ENCODE measurements around the gene PEG3. TPM values are rescaled to one million over a fixed set of nuclear protein-coding genes. Genes with fewer than 3 reads are reported as not detected.

The PEG3 gene
- total RNA-seq, 1 experiment from 2014 or later, result 5.1 TPM

DNA sequence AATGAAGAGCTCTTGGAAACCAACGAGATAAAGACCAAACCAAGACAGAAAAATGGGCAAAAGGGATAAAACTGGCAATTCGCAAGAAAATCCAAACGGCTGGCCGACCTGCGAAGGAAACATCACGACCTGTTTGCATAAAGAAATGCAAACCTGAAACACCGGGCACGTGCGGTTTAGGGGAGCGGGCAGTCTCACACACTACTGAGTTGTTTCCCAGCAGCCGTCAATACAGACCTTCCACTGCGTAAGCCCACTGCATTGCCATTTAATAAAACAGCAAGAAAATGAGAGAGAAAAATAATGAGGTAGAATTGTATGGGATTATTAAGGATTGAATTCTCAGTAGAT is 642 bp upstream of the PEG3 start:
- in situ Hi-C loops (cut with HindIII; ENCODE audit: low sequenced_read_pairs), result no loop called here
- DNase-seq (ENCODE audit: low spot score), result peak; percentile 34

DNA sequence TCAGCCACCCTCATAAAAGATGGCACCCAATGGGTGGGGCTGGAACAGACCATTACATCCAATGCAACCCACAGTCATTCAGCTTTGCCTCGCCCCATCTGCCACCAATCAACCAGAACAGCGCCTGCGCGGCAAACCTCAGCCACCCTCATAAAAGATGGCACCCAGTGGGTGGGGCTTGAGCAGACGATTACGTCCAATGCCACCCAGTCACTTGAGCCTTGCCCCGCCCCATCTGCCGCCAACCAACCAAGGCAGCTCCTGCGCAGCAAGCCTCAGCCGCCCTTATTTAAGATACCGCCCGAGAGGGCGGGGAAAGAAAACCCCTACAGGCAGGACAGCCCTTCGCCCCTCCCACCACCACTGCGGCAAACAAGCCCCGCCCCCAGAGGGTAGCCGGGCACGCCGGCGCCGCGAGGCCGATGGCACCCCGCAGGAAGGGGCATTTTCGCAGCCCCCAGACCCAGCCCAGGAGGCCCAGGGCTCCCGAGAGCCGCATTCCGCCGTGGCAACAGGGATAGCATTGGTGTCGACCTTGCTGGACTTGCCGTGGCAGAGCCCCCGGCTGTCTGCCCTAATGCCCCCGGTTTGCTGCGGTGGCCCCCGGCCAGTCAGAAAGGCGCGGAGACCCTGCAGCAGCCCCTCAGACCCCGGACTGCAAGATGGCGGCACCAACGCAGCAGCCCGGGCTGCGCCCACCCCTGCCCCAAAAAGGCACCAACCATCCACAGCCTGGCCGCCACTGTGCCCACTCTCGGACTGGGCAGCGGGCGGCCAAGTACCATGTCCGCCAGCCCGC is 675 bp downstream of the PEG3 start:
- in situ Hi-C loops (cut with HindIII; ENCODE audit: low sequenced_read_pairs), result no loop called here

DNA sequence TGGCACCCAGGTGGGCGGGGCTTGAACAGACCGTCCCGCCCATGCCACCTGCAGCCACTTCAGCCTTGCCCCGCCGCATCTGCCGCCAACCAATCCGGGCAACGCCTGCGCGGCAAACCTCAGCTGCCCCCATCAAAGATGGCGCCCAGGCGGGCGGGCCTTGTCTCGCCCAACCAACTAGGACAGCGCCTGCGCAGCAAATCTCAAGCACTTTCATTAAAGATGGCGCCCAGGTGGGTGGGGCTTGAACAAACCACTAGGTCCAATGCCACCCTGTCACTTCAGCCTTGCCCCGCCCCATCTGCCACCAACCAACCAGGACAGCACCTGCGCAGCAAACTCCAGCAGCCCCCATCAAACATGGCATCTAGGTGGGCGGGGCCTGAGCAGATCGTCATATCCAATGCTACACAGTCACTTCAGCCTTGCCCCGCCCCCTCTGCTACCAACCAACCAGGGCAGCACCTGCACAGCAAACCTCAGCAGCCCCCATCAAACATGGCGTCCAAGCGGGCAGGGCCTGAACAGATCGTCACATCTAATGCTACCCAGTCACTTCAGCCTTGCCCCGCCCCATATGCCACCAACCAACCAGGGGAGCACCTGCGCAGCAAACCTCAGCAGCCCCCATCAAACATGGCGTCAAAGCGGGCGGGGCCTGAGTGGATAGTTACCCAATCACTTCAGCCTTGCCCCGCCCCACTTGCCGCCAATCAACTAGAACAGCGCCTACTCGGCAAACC is 1.4 kb downstream of the PEG3 start:
- DNase-seq (ENCODE audit: low spot score), result peak; percentile 99
- in situ Hi-C loops (cut with HindIII; ENCODE audit: low sequenced_read_pairs), result no loop called here

More for the DNA sequence above, 675 bp downstream of the PEG3 start:
- peak; percentile 99 for DNase-seq (ENCODE audit: low spot score)

DNA sequence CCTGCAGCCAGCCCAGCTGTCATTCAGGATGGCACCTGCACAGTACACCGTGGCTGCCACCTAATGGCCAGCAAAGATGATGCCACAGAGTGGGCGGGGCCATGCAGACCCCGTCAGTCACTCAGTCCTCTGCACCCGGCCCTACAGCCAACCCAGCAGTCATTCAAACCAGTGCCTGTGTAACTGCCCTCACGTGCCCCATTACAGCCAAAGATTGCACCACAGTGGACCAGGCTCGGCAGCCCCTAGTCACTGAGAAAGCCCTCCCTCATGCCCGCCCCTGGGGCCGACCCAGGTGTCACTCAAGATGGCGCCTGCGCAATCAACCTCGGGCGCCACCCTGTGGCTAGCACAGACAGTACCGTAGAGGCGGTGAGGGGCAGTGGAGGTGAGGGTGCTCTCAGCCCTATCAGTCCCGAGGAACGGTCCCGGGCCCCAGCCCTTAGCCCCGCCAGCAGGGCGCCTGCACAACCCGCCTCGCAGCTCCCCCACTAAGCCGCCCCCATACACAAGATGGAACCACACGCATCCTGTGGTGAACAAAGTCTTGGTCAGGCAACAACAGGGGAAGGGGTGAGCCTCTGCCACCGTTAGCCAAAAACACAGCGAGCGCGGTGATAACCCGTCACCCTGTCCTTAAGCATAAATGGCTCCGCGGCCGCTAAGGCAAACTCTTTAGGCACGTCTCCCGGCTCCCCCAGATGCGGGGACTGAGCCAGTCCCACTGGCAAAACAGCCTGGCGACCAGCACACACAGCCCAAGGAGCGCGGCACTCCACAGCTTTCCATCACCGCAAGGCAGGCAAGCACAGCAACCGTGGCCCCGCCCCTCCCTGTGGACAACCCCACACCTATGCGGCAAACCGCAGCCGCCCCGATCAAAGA is 2.3 kb downstream of the PEG3 start:
- peak; percentile 86 for DNase-seq (ENCODE audit: low spot score)
- in situ Hi-C loops (cut with HindIII; ENCODE audit: low sequenced_read_pairs), result no loop called here

DNA sequence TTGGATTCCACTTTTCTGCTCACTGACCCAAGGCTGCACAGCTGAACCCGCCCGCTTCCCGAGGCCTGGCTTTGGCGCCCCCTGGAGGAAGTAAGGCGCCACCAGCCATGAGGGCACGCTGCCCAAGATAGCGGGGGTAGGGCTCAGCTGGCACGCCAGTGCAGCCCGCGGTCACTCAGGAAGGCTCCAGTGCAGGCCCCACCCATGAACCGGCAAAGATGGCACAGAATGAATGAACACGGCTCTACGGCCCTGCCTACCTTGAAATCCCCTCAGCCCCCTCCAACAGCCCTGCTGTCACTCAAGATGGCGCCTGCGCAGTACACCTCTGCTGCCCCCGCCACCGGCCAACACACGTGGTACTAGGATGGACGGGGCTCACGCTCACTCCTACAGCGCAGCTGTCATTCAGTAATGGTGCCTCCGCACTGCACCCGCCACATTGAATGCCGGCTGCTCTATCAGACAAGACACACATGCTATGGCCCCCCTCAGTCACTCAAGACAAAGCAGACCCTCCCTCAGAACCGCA is 3.0 kb downstream of the PEG3 start:
- peak; percentile 86 for DNase-seq (ENCODE audit: low spot score)
- in situ Hi-C loops (cut with HindIII; ENCODE audit: low sequenced_read_pairs), result no loop called here

DNA sequence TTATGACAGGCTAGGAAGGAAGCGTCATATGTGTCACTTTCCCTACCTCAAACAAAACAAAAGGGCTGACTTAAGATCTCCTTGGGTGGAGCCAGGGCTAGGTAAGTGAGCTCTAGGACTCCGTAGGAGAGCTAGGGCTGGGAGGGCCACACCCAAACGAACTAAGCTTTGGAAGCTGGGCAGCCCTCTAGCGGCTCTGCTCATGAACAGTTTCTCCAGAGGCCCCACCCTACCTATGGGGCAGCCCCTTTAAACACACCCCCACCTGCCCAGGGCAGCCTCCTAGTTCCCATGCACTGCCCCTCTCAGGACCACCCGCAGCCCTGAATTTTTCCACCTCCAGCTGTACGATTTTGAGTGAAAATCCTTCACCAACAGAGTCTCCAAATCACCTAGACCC is 3.5 kb downstream of the PEG3 start:
- DNase-seq (ENCODE audit: low spot score), result no peak
- in situ Hi-C loops (cut with HindIII; ENCODE audit: low sequenced_read_pairs), result no loop called here

DNA sequence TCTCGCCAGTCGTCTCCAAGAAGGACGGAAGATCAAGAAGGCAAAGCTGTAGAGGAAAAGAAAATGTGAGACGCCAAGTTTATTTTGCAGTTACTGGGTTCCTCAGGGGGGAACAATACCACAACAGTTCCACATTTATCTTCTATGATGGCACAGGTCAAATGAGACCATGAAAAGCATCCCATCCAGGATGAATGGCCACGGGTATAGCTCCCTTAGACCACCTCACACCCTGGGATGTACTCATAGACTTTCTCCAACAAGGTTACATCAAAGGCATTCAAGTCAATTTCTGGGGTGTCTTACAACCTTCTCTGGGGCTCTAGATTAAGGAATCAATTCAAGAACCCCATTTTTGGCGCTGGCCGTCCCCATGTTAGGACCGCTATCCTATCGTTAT is 4.5 kb downstream of the PEG3 start:
- in situ Hi-C loops (cut with HindIII; ENCODE audit: low sequenced_read_pairs), result no loop called here

DNA sequence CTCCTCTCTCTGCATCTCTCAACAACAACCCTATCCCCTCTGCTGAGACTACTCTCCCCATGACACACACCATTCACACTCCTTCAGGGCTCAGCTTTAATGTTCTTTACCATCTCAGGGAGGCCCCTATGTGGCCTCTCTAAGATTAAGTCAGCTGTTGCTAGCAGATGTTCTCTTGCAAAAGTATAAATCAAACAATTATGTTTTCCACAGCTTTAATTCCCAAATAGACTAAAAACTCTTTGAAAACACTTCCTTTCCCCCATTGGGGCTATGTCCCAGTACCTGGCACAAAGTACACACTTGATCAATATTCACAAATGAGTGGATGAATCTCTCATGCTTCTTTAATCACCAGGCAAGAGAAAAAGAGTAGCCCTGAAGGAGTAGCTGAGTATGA is 5.1 kb downstream of the PEG3 start:
- DNase-seq (ENCODE audit: low spot score), result no peak
- in situ Hi-C loops (cut with HindIII; ENCODE audit: low sequenced_read_pairs), result no loop called here

More for the DNA sequence above, 4.5 kb downstream of the PEG3 start:
- no peak for DNase-seq (ENCODE audit: low spot score)

DNA sequence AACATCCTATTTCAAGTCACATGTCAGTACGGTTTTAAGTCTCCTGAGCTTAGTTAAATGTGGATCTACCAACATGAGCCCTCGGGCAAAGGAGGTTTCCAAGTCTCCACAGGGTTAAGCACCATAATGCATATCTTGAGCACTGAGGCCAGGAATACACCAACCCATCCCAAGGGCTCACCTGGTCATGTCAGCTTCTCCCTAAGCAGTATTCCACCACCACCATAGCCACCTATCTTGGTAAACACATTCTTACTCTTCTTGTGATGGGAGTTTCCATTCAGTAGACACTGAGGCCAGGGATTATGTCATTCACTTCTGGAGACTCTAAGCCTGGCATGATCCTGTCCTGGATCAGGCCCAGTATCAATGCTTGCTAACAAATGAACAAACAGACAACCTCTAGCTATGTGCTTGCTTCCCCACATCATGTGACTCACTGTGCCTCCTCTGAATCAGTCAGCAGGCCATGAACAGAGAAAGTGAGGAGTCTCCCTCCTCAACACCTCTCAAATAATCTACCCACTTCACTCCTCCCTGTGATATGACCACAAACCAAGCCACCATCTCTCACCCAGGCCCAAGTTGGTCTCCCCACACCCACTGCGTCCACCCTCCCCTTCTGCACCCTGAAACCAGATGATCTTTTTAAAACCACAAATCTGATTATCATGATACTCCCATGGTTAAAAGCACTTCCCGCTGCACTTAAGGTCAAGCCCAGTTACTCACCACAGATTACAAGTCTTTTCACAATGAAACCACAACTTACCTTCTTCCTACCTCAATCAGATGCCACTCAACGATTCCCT is 5.8 kb downstream of the PEG3 start:
- in situ Hi-C loops (cut with HindIII; ENCODE audit: low sequenced_read_pairs), result no loop called here
- DNase-seq (ENCODE audit: low spot score), result no peak

DNA sequence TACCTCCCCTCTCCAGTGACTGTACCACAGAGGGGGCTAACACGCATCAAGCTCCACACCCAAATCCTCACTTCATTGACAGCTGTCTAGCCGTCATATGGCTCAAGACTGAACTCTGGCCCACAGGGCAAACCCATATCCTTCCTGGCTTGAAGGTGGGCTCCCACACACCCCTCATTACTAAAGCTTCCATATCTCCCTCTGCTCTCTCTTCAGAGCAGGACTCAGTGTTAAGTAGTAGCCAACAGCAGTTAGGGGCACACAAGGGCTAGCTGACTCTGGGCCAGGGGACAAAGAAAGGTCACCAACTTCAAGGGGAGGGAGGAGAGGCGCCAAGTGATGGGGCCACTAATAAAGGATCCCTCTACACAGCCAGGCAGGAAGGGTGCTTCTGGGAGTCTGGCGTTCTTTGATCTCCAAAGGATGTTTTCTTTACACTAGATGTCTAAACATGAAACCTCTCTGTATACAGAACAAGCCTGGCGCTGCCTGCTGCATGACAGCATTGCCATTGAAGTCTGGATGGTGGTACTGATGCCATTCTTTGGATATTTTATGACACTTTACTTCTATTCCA is 8.1 kb downstream of the PEG3 start:
- no peak for DNase-seq (ENCODE audit: low spot score)
- in situ Hi-C loops (cut with HindIII; ENCODE audit: low sequenced_read_pairs), result no loop called here

DNA sequence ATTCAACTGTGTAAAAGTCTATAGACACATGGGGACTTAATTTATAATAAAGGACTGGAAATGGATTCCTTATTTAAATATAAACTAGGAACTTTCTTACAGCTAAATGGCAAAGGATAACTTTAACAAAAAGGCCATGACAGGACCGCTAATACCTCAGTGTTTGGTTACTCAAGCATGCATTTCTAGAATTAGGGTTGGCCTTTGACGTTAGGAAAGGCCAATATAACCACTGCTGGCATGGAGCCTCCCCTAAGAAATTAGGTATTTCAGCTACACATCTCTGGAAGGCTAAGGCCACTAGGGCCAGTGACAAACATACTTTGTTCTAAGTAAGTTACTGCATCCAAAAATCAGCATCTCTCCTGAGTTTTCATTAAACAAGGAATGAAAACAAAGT is 9.3 kb downstream of the PEG3 start:
- no peak for DNase-seq (ENCODE audit: low spot score)
- in situ Hi-C loops (cut with HindIII; ENCODE audit: low sequenced_read_pairs), result no loop called here

DNA sequence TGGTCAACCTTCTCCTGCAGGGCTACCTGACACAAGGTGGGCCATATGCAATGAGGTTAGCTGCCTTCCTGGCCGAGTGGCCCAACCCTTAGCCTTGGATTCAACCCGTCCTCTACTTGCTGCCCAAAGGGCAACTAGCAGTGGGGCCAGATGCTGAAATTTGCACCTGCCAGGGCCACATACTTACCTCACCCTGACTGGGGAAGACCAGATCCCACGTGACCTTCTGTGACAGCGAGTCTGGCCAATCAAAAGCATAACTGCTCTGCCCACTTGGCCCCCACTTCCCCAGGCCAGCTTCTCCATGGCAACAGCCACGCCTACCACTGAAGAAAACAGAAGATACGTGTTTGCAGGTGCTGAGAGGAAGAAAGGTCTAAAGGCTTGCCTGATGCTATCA is 10.9 kb downstream of the PEG3 start:
- DNase-seq (ENCODE audit: low spot score), result no peak
- in situ Hi-C loops (cut with HindIII; ENCODE audit: low sequenced_read_pairs), result no loop called here

DNA sequence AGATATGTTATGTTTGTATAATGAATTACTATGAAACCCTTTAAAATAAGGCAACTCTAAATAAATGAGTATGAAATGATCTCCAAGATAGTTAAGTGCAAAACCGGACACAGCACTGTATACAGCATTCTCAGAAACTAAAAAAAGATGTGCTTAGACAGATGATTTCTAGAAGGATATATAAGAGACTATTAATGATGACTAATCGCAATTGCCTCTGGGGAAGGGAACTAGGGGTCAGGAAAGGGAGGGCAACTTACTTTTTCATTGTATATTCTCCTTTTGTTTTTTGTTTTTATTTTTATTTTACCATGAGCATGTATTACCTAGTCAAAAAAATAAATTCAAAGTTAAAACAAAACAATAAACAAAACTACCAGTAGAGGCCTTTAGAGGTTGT is 12.8 kb downstream of the PEG3 start:
- DNase-seq (ENCODE audit: low spot score), result no peak
- in situ Hi-C loops (cut with HindIII; ENCODE audit: low sequenced_read_pairs), result no loop called here

DNA sequence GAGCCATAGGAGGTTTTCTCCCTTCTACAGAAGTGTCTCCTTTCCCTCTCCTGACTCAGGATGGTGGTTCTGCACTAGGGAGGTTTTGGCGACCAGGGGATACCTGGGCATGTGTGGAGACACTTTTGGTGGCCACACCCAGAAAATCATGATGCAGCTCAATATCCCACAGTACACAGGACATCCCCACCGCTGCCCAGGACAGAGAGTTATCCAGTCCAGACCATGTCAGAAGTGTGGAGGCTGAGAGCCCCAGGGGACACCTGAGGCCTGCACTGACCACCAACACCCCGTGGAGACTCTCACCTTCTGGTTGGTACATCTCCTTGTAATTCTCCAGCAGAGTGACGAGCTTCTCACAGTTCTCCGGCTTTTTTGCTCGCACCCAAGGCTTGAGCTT is 16.6 kb downstream of the PEG3 start:
- in situ Hi-C loops (cut with HindIII; ENCODE audit: low sequenced_read_pairs), result no loop called here
- no peak for DNase-seq (ENCODE audit: low spot score)

DNA sequence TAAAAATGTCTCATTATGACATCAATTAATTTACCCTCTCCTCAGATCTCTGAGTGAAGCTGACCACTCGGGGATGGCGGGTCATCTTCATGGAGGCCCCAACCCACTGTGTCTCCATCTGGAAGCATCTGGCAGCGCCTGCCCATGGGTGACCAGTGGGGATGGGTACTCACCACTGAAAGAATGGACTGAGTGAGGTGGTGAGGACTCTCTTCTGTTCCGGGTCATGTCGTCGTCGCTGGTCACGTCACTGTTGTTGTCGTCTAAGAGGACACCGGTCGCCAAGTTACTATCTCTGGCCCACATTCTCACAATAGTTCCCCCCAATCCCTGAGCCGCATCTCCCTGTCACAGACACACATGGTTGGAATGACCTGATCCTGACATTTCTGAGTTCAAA is 17.1 kb downstream of the PEG3 start:
- in situ Hi-C loops (cut with HindIII; ENCODE audit: low sequenced_read_pairs), result no loop called here
- no peak for DNase-seq (ENCODE audit: low spot score)

DNA sequence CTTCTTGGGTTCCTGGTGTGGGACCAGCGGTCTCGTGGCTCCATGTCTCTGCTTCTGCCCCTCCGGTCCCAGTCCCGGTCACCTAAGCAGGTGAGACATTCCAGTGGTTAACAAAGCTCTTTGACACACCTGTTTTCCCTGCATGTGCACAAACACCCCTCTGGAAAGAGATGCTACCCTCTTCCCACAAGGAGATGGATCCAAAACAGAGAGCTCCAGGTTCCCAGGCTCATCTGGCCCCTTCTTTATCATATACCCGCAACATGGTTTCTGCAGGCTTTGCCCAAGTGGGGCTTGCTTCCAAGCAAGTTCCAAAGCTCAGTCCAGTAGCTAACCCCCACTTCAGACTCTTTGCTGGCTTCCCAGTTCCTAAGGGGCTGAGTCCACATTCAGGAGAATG is 17.8 kb downstream of the PEG3 start:
- DNase-seq (ENCODE audit: low spot score), result no peak
- in situ Hi-C loops (cut with HindIII; ENCODE audit: low sequenced_read_pairs), result no loop called here

DNA sequence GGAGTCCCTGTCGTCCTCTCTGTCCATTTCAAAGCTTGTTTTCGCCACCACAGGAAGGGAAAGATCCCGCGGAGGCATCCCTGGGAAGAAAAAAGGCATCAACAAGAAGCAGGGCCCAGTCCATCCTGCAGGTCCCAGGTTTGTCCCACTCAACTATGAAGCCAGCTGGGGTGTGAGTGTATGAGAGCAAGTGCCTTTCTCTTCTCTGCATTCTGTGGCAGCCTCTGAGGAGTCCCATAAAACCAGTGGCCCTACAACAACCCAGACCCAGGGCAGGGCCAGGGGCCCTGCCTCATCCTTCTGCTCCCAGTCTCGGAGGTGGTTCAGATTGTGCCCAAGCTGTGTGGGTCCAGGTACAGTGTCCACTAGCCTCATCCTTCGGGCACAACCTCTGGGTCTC is 18.9 kb downstream of the PEG3 start:
- DNase-seq (ENCODE audit: low spot score), result no peak
- in situ Hi-C loops (cut with HindIII; ENCODE audit: low sequenced_read_pairs), result no loop called here

DNA sequence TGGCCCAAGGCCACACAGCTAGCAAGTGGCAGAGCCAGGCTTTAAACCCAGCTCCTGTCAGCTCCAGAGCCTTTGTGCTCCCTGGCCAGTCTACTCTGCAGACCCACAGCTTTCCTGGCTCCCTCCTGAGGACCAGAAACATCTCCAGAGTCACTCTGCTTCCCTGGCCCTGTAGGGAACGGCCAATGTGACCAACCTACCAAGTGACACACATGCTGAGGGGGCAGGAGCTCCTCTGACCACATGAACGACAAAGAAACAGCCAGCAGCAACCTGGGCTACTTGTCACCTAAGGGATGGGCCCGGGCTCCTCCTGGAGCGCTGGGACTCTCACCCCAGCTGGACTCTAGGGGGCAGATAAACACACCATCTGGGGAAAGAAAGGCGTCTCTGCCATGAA is 19.3 kb downstream of the PEG3 start:
- no peak for DNase-seq (ENCODE audit: low spot score)
- in situ Hi-C loops (cut with HindIII; ENCODE audit: low sequenced_read_pairs), result no loop called here

DNA sequence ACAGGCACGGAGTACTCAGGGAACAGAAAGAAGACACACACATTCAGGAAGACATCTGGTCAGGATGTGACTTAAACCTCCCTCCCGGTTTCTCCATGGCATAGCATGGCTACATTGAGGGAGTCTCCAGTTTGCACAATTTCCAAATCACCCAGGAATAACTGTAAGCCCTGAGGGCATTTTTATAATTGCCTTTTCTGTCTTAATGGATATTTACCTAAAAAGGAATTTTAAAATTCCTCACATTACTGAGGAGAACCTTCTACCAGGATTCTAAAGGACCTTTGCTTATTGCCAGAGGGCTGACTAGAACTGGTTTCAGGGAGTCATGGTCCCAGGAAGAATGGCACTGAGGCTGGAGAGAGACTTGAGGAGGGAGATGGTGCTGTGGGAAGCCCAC is 21.4 kb downstream of the PEG3 start:
- no peak for DNase-seq (ENCODE audit: low spot score)
- in situ Hi-C loops (cut with HindIII; ENCODE audit: low sequenced_read_pairs), result no loop called here

Measured in G401 (cell line).